Measurements from ENCODE around the gene MAP3K15.

Gene MAP3K15

DNA sequence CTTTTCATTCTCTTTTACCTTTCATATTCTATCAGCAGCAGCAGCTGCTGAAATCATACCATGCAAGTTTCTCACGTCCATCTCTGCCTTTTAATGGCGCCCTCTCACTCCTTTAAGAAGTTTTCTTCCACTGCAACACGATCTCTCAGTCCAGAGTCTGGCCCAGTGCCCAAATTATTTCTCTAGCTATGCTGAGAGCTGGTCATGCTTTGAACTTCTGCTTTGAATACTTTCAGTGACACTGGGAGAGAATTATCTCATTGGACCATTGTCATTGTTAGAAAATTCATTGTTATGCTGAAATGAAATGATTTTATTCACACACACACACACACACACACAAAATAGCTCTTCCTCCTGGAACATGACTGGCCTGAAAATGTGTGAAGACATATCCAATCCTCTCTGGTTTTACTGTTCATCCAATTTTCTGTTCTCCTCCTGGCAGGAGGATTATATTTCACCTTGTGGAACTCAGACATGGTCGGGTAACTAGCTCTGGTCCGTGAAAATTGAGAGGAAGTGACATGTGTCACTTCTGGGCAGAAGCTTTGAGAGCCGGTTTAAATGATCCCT lies 172.9 kb downstream of the MAP3K15 start:
- no peak for DNase-seq

DNA sequence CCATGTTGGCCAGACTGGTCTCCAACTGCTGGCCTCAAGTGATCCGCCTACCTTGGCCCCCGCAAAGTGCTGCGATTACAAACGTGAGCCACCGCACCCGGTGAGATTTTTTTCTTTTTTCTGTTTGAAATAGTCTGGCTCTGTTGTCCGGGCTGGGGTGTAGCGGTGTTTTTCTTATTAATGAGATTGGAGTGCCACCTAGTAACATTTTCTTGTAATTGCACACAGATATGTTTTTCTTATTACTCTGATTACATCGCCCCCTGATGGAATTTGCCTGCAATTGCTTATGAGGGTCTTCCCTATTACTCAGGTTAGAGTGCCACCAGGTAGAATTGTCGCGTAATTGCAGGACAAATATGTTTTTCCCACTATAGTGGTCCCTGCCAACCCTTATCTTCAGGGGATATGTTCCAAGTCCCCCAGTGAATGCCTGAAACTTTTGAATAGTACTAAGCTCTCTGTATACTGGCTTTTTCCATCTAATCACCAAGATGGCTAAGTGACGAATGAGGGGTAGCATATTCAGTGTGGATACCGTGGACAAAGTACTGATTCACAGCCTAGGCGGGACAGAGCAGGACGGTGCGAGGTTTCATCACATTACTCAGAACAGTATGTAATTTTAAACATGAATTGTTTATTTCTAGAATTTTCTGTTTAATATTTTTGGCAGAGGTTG lies 180.2 kb downstream of the MAP3K15 start:
- DNase-seq = no peak

DNA sequence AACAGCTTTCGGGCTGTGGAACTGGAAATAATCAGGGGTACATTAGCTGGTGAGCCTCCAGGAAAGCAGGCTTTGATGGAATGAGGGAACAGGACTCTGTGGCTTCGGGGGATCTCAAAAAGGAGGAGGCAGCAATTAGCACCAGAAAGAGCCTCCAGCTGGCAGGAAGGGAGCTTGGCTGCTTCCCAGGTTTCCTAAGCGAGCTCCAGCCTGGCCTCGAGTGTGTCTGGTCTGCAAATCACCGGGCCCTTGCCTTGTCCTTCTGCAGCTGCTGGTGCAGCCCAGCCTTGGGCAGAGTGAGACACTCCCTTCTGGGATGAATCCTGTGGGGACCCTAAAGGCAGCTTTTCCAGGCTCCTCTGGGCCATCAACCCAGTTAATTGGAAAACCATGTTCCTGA lies 182.3 kb downstream of the MAP3K15 start:
- DNase-seq = no peak

DNA sequence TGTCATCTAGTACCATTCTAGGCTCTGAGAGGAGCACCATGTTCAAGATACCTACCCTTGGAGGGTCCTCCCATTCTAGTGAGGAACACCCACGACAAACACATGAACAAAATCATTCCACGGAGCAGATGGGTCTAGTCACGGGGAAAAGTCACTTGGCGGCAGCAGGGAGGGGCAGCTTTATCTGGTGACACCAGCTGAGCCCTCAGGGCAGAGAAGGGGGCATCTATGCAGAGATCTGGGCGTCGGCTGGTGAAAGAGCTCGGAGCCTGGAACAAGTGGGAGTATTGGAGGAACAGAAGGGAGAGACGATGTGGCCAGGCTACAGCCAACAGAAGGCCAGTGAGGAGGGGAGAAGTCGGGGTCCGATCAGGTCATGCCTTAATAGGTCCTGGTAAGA lies 183.5 kb downstream of the MAP3K15 start:
- DNase-seq = no peak

DNA sequence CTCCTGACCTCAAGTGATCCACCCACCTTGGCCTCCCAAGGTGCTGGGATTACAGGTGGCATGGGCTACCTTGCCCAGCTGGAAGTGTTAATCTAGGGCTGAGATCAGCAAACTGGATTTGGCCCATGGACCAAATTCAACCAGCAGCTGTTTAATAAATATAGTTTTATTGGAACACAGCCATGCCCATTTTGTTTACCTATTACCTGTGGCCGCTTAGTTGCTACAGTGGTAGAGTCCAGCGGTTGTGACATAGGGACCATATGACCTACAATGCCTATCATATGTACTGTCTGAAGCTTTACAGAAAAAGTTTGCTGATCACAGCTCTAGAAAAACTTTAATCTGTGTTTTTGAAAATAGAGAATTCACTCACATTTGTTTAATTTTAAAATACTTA lies 188.7 kb downstream of the MAP3K15 start:
- no peak for DNase-seq

All from CD4-positive, alpha-beta T cell treated with Interleukin-4 for 4 hours (primary cell).